Measurements from ENCODE around the gene SQSTM1. TPM values are rescaled to one million over a fixed set of nuclear protein-coding genes. Genes with fewer than 3 reads are reported as not detected.

Gene SQSTM1
- total RNA-seq, 1 experiment from 2014 or later = 78.5 TPM

- ATAC-seq = no peak
- Mint-ChIP-seq H3K4me3 (no peak overlapping the region), H3K36me3 (peaks cover 18% of the 10 kb centered on the region), H3K27me3 (ENCODE audit: low read depth) (no peaks in the 10 kb centered on the region), H3K27ac (no peak overlapping the region), H3K4me1 (peaks cover 35% of the 10 kb centered on the region), H3K9me3 (no peaks in the 10 kb centered on the region)
- POLR2A ChIA-PET = no interaction called here
- CTCF ChIA-PET = interaction anchor here (5.7 kb wide), 1 partner anchor 36 kb away, joined by 39 read pairs; no protein-coding TSS in a partner anchor
- TF ChIP-seq USF1 (CRISPR knock-in tag; IDR thresholded peaks at IDR 0.05) (no peak), E2F1 (CRISPR knock-in tag; IDR thresholded peaks at IDR 0.05) (no peak), AR (CRISPR knock-in tag; IDR thresholded peaks at IDR 0.05) (no peak), AFF4 (CRISPR knock-in tag; IDR thresholded peaks at IDR 0.05; ENCODE audit: borderline replicate concordance) (no peak), TEAD4 (CRISPR knock-in tag; IDR thresholded peaks at IDR 0.05) (no peak), FOXJ3 (CRISPR knock-in tag; IDR thresholded peaks at IDR 0.05; ENCODE audit: borderline replicate concordance) (no peak), ZNF138 (CRISPR knock-in tag; conservative IDR thresholded peaks at IDR 0.05) (no peak)
- no peak for DNase-seq (ENCODE audit: low spot score)
These were observed 21.7 kb upstream of the SQSTM1 start for GRCh38 chr5:179798771-179799643.

GRCh38 chr5:179799644-179799973, 21.1 kb upstream of the SQSTM1 start:
- POLR2A ChIA-PET = no interaction called here
- H3K36me3 Mint-ChIP-seq = peaks cover 18% of the 10 kb centered on the region
- CTCF ChIA-PET = no interaction called here
- peaks cover 35% of the 10 kb centered on the region for H3K4me1 Mint-ChIP-seq
- TF ChIP-seq JUN (CRISPR knock-in tag; IDR thresholded peaks at IDR 0.05) (no peak), SP1 (CRISPR knock-in tag; conservative IDR thresholded peaks at IDR 0.05) (no peak), CREB1 (CRISPR knock-in tag; IDR thresholded peaks at IDR 0.05) (no peak), GTF2I (CRISPR knock-in tag; conservative IDR thresholded peaks at IDR 0.05) (no peak), FOXJ3 (CRISPR knock-in tag; IDR thresholded peaks at IDR 0.05; ENCODE audit: borderline replicate concordance) (no peak), KAT7 (CRISPR knock-in tag; IDR thresholded peaks at IDR 0.05; ENCODE audit: borderline replicate concordance) (no peak), ZMAT4 (CRISPR knock-in tag; IDR thresholded peaks at IDR 0.05) (no peak), ATF2 (CRISPR knock-in tag; IDR thresholded peaks at IDR 0.05; ENCODE audit: borderline replicate concordance, low read depth) (no peak), FOXP4 (CRISPR knock-in tag; IDR thresholded peaks at IDR 0.05) (no peak)
- H3K4me3 Mint-ChIP-seq = no peak overlapping the region
- peaks cover 2% of the 10 kb centered on the region; the same call in 1 of the 2 replicates for H3K27me3 Mint-ChIP-seq (ENCODE audit: low read depth)
- no peaks in the 10 kb centered on the region for H3K9me3 Mint-ChIP-seq
- no peak overlapping the region for H3K27ac Mint-ChIP-seq
- ATAC-seq = no peak
- no peak for DNase-seq (ENCODE audit: low spot score)

Data from WTC11 (cell line).